Prostate gland (tissue), 2 donors: Measurements from ENCODE around the gene MAGOHB. TPM values are rescaled to one million over a fixed set of nuclear protein-coding genes. Genes with fewer than 3 reads are reported as not detected.

Experiments
- DNase-seq: peaks from one replicate; pipeline ENCODE4 v3.0.0-alpha.2; 2019; ENCODE audit warnings: low spot score
- H3K27ac ChIP-seq, 2 donors: fragments of 200-600 bp; sonication (generic); 2 replicates each; pipeline ENCODE4 v1.5.1; 2017 to 2019
- H3K27me3 ChIP-seq: fragments of 200-600 bp; sonication (generic); replicated peaks from 2 replicates; pipeline ENCODE4 v1.5.1; 2019; ENCODE audit not compliant: insufficient read depth
- H3K36me3 ChIP-seq, 2 donors: fragments of 200-600 bp; sonication (generic); 1 replicate in 1 of 2; 2 replicates in 1 of 2; pipeline versions ENCODE4 v1.5.1 to v1.8.1; 2017 to 2019
- H3K4me1 ChIP-seq: fragments of 200-600 bp; sonication (generic); replicated peaks from 2 replicates; pipeline ENCODE4 v1.5.1; 2019
- H3K4me3 ChIP-seq, 2 donors: fragments of 200-600 bp; sonication (generic); 2 replicates each; pipeline ENCODE4 v1.5.1; 2017 to 2019
- H3K9me3 ChIP-seq: fragments of 200-600 bp; sonication (generic); 2 replicates; pipeline ENCODE4 v1.5.1; 2017
- CTCF ChIP-seq, 4 experiments: fragments of 200-600 bp in 2 of 4; fragments of 450-650 bp in 2 of 4; sonication (generic) in 2 of 4; IDR thresholded peaks; 1 replicate in 3 of 4; 2 replicates in 1 of 4; pipeline ENCODE4 v1.5.1; 2016 to 2019; ENCODE audit warnings: antibody characterized with exemption in 4 of 4, mild to moderate bottlenecking in 2 of 4, moderate library complexity in 2 of 4
- POLR2A ChIP-seq: fragments of 450-650 bp; IDR thresholded peaks from one replicate; pipeline ENCODE4 v1.6.1; 2016; ENCODE audit warnings: antibody characterized with exemption, mild to moderate bottlenecking
- POLR2AphosphoS5 ChIP-seq: sonication (generic); formaldehyde crosslinking; IDR thresholded peaks from one replicate; pipeline ENCODE4 v1.6.1; 2017; ENCODE audit warnings: antibody characterized with exemption
- WGBS: methylation state at CpG from one replicate; pipeline ENCODE4 v1.1.5; 2018; 5-methylcytosine and 5-hydroxymethylcytosine counted together
- intact Hi-C: fragments of 100-400 bp; cut with DNase I; formaldehyde crosslinking; loops from one replicate; pipeline ENCODE4 v1.14.2; 2022
- total RNA-seq, 2 donors: library from RNA; depleted of rRNA; stranded (reverse); fragments of >200 nt; gene quantifications; one replicate each; pipeline ENCODE4 v1.1.0, GENCODE V29; 2016

The MAGOHB gene
- total RNA-seq, 2 donors from 2014 or later: 24.2 to 24.8 TPM

- no peak for DNase-seq
- Histone ChIP-seq H3K36me3 (no peaks in the 10 kb centered on the region), H3K27ac (no peak overlapping the region), H3K4me1 (no peaks in the 10 kb centered on the region), H3K4me3 (no peak overlapping the region), H3K9me3 (no peaks in the 10 kb centered on the region), H3K27me3 (no peaks in the 10 kb centered on the region)
- intact Hi-C loops: no loop called here
- TF ChIP-seq POLR2AphosphoS5: no peak
- TF ChIP-seq CTCF (IDR thresholded peaks at IDR 0.05): no peak
- TF ChIP-seq POLR2A: no peak
- 88% methylated on average over 5 of the region's 5 CpGs for WGBS
Measured at GRCh38 chr12:10634427-10634826, 21.0 kb upstream of the MAGOHB start.

GRCh38 chr12:10633541-10633940 is 20.1 kb upstream of the MAGOHB start:
- intact Hi-C loops: no loop called here
- no peaks in the 10 kb centered on the region for H3K27me3 ChIP-seq
- WGBS: 77% methylated on average over 3 of the region's 3 CpGs
- H3K9me3 ChIP-seq: no peaks in the 10 kb centered on the region
- no peaks in the 10 kb centered on the region for H3K4me1 ChIP-seq
- H3K36me3 ChIP-seq: no peaks in the 10 kb centered on the region
- DNase-seq: no peak
- H3K4me3 ChIP-seq: no peak overlapping the region
- H3K27ac ChIP-seq: no peak overlapping the region
- no peak for TF ChIP-seq POLR2AphosphoS5
- no peak for TF ChIP-seq POLR2A
- TF ChIP-seq CTCF (IDR thresholded peaks at IDR 0.05): no peak

- H3K4me3 ChIP-seq: no peak overlapping the region
- no peaks in the 10 kb centered on the region for H3K9me3 ChIP-seq
- intact Hi-C loops: no loop called here
- H3K27me3 ChIP-seq: no peaks in the 10 kb centered on the region
- DNase-seq: no peak
- TF ChIP-seq POLR2A (no peak), CTCF (IDR thresholded peaks at IDR 0.05) (no peak), POLR2AphosphoS5 (no peak)
- no peak overlapping the region for H3K27ac ChIP-seq
- H3K4me1 ChIP-seq: no peaks in the 10 kb centered on the region
- no peaks in the 10 kb centered on the region for H3K36me3 ChIP-seq
Measured at GRCh38 chr12:10632226-10632625, 18.8 kb upstream of the MAGOHB start.

- Histone ChIP-seq H3K27ac (peak overlapping the region; percentile 45 to 75), H3K27me3 (no peaks in the 10 kb centered on the region), H3K4me1 (no peaks in the 10 kb centered on the region), H3K9me3 (no peaks in the 10 kb centered on the region), H3K4me3 (no peak overlapping the region), H3K36me3 (no peaks in the 10 kb centered on the region)
- no peak for DNase-seq
- intact Hi-C loops: no loop called here
- WGBS: 71% methylated on average over 3 of the region's 3 CpGs
- TF ChIP-seq POLR2A (no peak), CTCF (IDR thresholded peaks at IDR 0.05) (no peak), POLR2AphosphoS5 (no peak)
Measured at GRCh38 chr12:10624605-10625004, 11.2 kb upstream of the MAGOHB start.

- Histone ChIP-seq H3K27me3 (no peaks in the 10 kb centered on the region), H3K4me1 (no peaks in the 10 kb centered on the region), H3K9me3 (no peaks in the 10 kb centered on the region), H3K36me3 (no peaks in the 10 kb centered on the region), H3K27ac (peak overlapping the region in 1 of 2 donors; percentile 75), H3K4me3 (no peak overlapping the region)
- no peak for TF ChIP-seq POLR2A
- no peak for TF ChIP-seq CTCF (IDR thresholded peaks at IDR 0.05)
- TF ChIP-seq POLR2AphosphoS5: no peak
- intact Hi-C loops: no loop called here
- no peak for DNase-seq
Measured at GRCh38 chr12:10623131-10623530, 9.7 kb upstream of the MAGOHB start.
